K562 (cell line): Measurements from ENCODE around the gene LENEP. TPM values are rescaled to one million over a fixed set of nuclear protein-coding genes. Genes with fewer than 3 reads are reported as not detected.
A peak's percentile ranks its signal among the peaks of the same experiment; 100 is the strongest.

Source experiments
- ATF1 ChIP-seq, 2 experiments: fragments of 450-650 bp in 1 of 2; IDR thresholded peaks; 2 replicates each; pipeline ENCODE4 v1.6.1; 2016; ENCODE audit warnings: missing compliant biosample characterization in 1 of 2, missing genetic modification characterization in 1 of 2
- DNMT1 ChIP-seq: fragments of 450-650 bp; IDR thresholded peaks from 2 replicates; pipeline ENCODE4 v1.6.1; 2016; ENCODE audit warnings: antibody characterized with exemption, mild to moderate bottlenecking
- E2F1 ChIP-seq: sonication (generic); formaldehyde crosslinking; IDR thresholded peaks from 2 replicates; pipeline ENCODE4 v1.8.1; 2023; ENCODE audit warnings: mild to moderate bottlenecking, missing genetic modification reagents, moderate library complexity
- E2F6 ChIP-seq, 2 experiments: IDR thresholded peaks; 2 replicates each; pipeline ENCODE4 v1.6.1; 2011; ENCODE audit warnings: borderline replicate concordance in 1 of 2, control low read depth in 1 of 2, low read depth in 1 of 2, low read length in 1 of 2, mild to moderate bottlenecking in 1 of 2, mixed read lengths in 1 of 2, moderate library complexity in 1 of 2; ENCODE audit not compliant: insufficient read depth in 1 of 2, insufficient read length in 1 of 2, poor library complexity in 1 of 2, severe bottlenecking in 1 of 2; ENCODE audit errors: extremely low read depth in 1 of 2
- HMG20A ChIP-seq: fragments of 450-650 bp; formaldehyde crosslinking; conservative IDR thresholded peaks from 2 replicates; pipeline ENCODE4 v1.4.0; 2020; ENCODE audit warnings: mild to moderate bottlenecking, mixed read lengths
- HNRNPH1 ChIP-seq: fragments of 200-400 bp; formaldehyde crosslinking; optimal IDR thresholded peaks from 2 replicates; pipeline ENCODE3; 2017; ENCODE audit warnings: low read depth, mild to moderate bottlenecking, low read length, moderate library complexity
- KAT2B ChIP-seq: IDR thresholded peaks from one replicate; pipeline ENCODE4 v1.6.1; 2012; ENCODE audit warnings: low read depth, mild to moderate bottlenecking, control low read depth, inconsistent platforms, low read length, moderate library complexity
- KAT8 ChIP-seq: fragments of 450-650 bp; IDR thresholded peaks from 2 replicates; pipeline ENCODE4 v1.6.1; 2016; ENCODE audit warnings: low read depth, mild to moderate bottlenecking
- LEF1 ChIP-seq: fragments of 450-650 bp; IDR thresholded peaks from 2 replicates; pipeline ENCODE4 v1.6.1; 2016; ENCODE audit warnings: mild to moderate bottlenecking
- MCM3 ChIP-seq: fragments of 450-650 bp; IDR thresholded peaks from 2 replicates; pipeline ENCODE4 v1.6.1; 2016
- MIER1 ChIP-seq: fragments of 450-650 bp; IDR thresholded peaks from 2 replicates; pipeline ENCODE4 v1.6.1; 2016; ENCODE audit warnings: antibody characterized with exemption, mild to moderate bottlenecking, low read depth
- NR2C1 ChIP-seq, 2 experiments: fragments of 450-650 bp; IDR thresholded peaks; 2 replicates each; pipeline ENCODE4 v1.6.1; 2017; ENCODE audit warnings: mild to moderate bottlenecking in 2 of 2, antibody characterized with exemption in 1 of 2, inconsistent platforms in 1 of 2, missing compliant biosample characterization in 1 of 2, missing genetic modification characterization in 1 of 2
- PKNOX1 ChIP-seq: fragments of 450-650 bp; IDR thresholded peaks from 2 replicates; pipeline ENCODE4 v1.6.1; 2016
- STAG1 ChIP-seq: sonication (generic); formaldehyde crosslinking; IDR thresholded peaks from 2 replicates; pipeline ENCODE4 v1.5.0; 2020; ENCODE audit warnings: missing genetic modification reagents, borderline replicate concordance
- STAT6 ChIP-seq: sonication (generic); formaldehyde crosslinking; IDR thresholded peaks from 2 replicates; pipeline ENCODE4 v1.8.1; 2023; ENCODE audit warnings: mild to moderate bottlenecking, missing genetic modification reagents
- TBP ChIP-seq: optimal IDR thresholded peaks from 2 replicates; pipeline ENCODE3; 2011; ENCODE audit warnings: low read depth, low read length, improper control_type of control experiment
- XRCC3 ChIP-seq: fragments of 450-650 bp; IDR thresholded peaks from 2 replicates; pipeline ENCODE4 v1.6.1; 2017; ENCODE audit warnings: mild to moderate bottlenecking, moderate library complexity
- ZBTB43 ChIP-seq: sonication (generic); formaldehyde crosslinking; IDR thresholded peaks from 2 replicates; pipeline ENCODE4 v1.8.0; 2023; ENCODE audit warnings: mild to moderate bottlenecking, missing genetic modification reagents
- ZC3H4 ChIP-seq: sonication (generic); formaldehyde crosslinking; IDR thresholded peaks from 2 replicates; pipeline ENCODE4 v1.9.0; 2021; ENCODE audit warnings: missing genetic modification reagents, borderline replicate concordance
- ZFP36 ChIP-seq: fragments of 150-350 bp; IDR thresholded peaks from 2 replicates; pipeline ENCODE4 v1.6.1; 2018; ENCODE audit warnings: low read length, low read depth; ENCODE audit not compliant: partially characterized antibody
- ZNF316 ChIP-seq: fragments of 450-650 bp; IDR thresholded peaks from 2 replicates; pipeline ENCODE4 v1.6.1; 2016
- polyA plus RNA-seq, 8 experiments: library from polyadenylated mRNA; depleted of rRNA in 4 of 8; stranded (reverse) in 5 of 8; unstranded in 3 of 8; fragments of >200 nt; fragmentation: Nextera tagmentation in 2 of 8; fragmentation: Illumina TruSeq in 1 of 8; extraction: Ambion mirVana in 2 of 8; extraction: Trizol in 1 of 8; gene quantifications; 2 replicates each; pipeline versions ENCODE4 v1.2.1 to v1.2.3, GENCODE V29; 2011 to 2014; ENCODE audit warnings: inconsistent platforms in 1 of 8, missing spikeins in 1 of 8
- total RNA-seq, 7 experiments: library from RNA; depleted of rRNA in 6 of 7; stranded (reverse); fragments of >200 nt in 6 of 7; fragmentation: Illumina TruSeq in 2 of 7; extraction: Trizol in 2 of 7; gene quantifications; 2 replicates each; pipeline versions ENCODE4 v1.2.1 to v1.2.3, GENCODE V29; 2011 to 2021; ENCODE audit warnings: low replicate concordance in 1 of 7

The LENEP gene
- total and polyA plus RNA-seq, 9 of the 15 experiments (the other 6 are each of a cell fraction or from before 2014, with no cell fraction given), result 0.23 to 0.87 (median 0.67) TPM; not detected in 5

GRCh38 chr1:154998818-154999570, 5.6 kb downstream of the LENEP start (continued):
- TF ChIP-seq E2F6 (IDR thresholded peaks at IDR 0.05; ENCODE audit: borderline replicate concordance in 1 of 2, extremely low read depth in 1 of 2, insufficient read depth in 1 of 2, insufficient read length in 1 of 2, low read depth in 1 of 2, low read length in 1 of 2, poor library complexity in 1 of 2, severe bottlenecking in 1 of 2), result peak; percentile 15 to 76
- TF ChIP-seq ZC3H4 (CRISPR knock-in tag), result no peak
- peak; percentile 6 for TF ChIP-seq ZFP36
- TF ChIP-seq PKNOX1, result no peak
- no peak for TF ChIP-seq KAT2B
- TF ChIP-seq STAG1 (CRISPR knock-in tag), result no peak
- no peak for TF ChIP-seq NR2C1 (IDR thresholded peaks at IDR 0.05)
- TF ChIP-seq NR2C1 (tag; IDR thresholded peaks at IDR 0.05), result peak; percentile 21; the same call in 1 of the 2 replicates
- no peak for TF ChIP-seq ATF1 (CRISPR knock-in tag; IDR thresholded peaks at IDR 0.05)
- TF ChIP-seq ATF1 (tag; IDR thresholded peaks at IDR 0.05), result no peak
- TF ChIP-seq MCM3, result no peak
- TF ChIP-seq HMG20A (CRISPR knock-in tag), result no peak
- TF ChIP-seq DNMT1, result no peak
- no peak for TF ChIP-seq ZNF316
- TF ChIP-seq E2F1 (CRISPR knock-in tag), result no peak
- no peak for TF ChIP-seq STAT6
- TF ChIP-seq TBP, result peak; percentile 81
- no peak for TF ChIP-seq XRCC3
- TF ChIP-seq KAT8, result no peak
- TF ChIP-seq ZBTB43 (CRISPR knock-in tag), result no peak
- TF ChIP-seq MIER1, result no peak
- TF ChIP-seq LEF1, result no peak
- TF ChIP-seq HNRNPH1, result no peak
